Left lung (tissue), 10 donors: ENCODE data around the gene JOSD1. TPM values are rescaled to one million over a fixed set of nuclear protein-coding genes. Genes with fewer than 3 reads are reported as not detected.

Experiments used
- ATAC-seq: fragments of 200-7000 bp; cut with Tn5 transposase; one replicate; pipeline ENCODE4 v1.9.1; 2020; ENCODE audit warnings: moderate library complexity
- DNase-seq, 4 donors: peaks; one replicate each; pipeline ENCODE4 v3.0.0-alpha.2; 2013 to 2020
- H3K27ac ChIP-seq, 2 donors: fragments of 200-600 bp; sonication (generic) in 1 of 2; one replicate each; pipeline versions ENCODE4 v1.5.0 to v1.8.0; 2020 to 2021
- H3K27me3 ChIP-seq, 2 donors: fragments of 200-600 bp; sonication (generic) in 1 of 2; one replicate each; pipeline versions ENCODE4 v1.5.0 to v1.8.0; 2020 to 2021
- H3K36me3 ChIP-seq, 2 donors: fragments of 200-600 bp; sonication (generic) in 1 of 2; one replicate each; pipeline versions ENCODE4 v1.5.0 to v1.8.0; 2020 to 2021
- H3K4me1 ChIP-seq, 2 donors: fragments of 200-600 bp; one replicate each; pipeline ENCODE4 v1.8.0; 2021
- H3K4me3 ChIP-seq, 2 donors: fragments of 200-600 bp; sonication (generic) in 1 of 2; one replicate each; pipeline versions ENCODE4 v1.5.0 to v1.8.0; 2020 to 2021; ENCODE audit warnings: mild to moderate bottlenecking in 1 of 2
- H3K9me3 ChIP-seq, 2 donors: fragments of 200-600 bp; sonication (generic) in 1 of 2; one replicate each; pipeline versions ENCODE4 v1.5.0 to v1.8.0; 2020 to 2021
- intact Hi-C, 2 donors: fragments of 100-400 bp; cut with DNase I; formaldehyde crosslinking; loops; one replicate each; pipeline versions ENCODE4 v1.11.2 to v1.14.2; 2022
- polyA plus RNA-seq, 6 donors: library from polyadenylated mRNA; unstranded; fragments of 120-200 nt; gene quantifications; one replicate each; pipeline ENCODE4 v1.2.1, GENCODE V29; 2013; ENCODE audit not compliant: insufficient read length in 6 of 6
- total RNA-seq, 2 donors: library from RNA; stranded (reverse); fragmentation: NEBNext Ultra II Directional; extraction: Animal tissue kit (Norgen Biotek cat#: 25700); gene quantifications; one replicate each; pipeline ENCODE4 v1.2.1, GENCODE V29; 2021
- TF ChIP-seq, protein P1 (sequence below), 2 donors: fragments of 200-600 bp; sonication (generic) in 1 of 2; IDR thresholded peaks; one replicate each; pipeline versions ENCODE4 v1.5.0 to v1.8.0; 2021; ENCODE audit warnings: antibody characterized with exemption in 2 of 2
- donor health status: DM: no; HTN: yes; CAD: no.
- donor health status: DM: no; HTN: no; CAD: no.

Gene JOSD1
- total and polyA plus RNA-seq, 8 donors, result 46.2 to 57.3 (median 50.4) TPM

DNA sequence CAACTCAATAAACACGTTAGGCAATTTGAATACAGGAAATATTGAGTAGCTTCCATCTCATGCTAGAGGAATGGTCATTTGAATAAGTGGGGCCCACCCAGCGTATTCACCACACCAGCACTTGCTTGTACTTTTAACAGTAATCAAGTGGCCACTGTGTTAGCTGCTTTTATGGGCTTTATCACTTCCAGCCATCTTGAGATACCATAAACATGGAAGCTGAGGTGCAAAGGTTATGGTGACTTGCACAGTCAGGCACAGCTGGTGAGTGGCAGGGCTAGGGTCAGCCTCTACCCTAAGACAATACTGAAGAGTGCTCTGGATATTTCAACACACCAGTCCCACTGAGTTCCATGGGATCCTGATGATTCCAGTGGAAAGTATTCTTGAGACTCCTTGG is 6.7 kb downstream of the JOSD1 start:
- H3K9me3 ChIP-seq, result no peaks in the 10 kb centered on the region
- H3K4me1 ChIP-seq, result peaks cover 32 to 49% of the 10 kb centered on the region in 2 donors
- no peak overlapping the region for H3K4me3 ChIP-seq
- H3K27me3 ChIP-seq, result no peaks in the 10 kb centered on the region
- intact Hi-C loops, result no loop called here
- TF ChIP-seq, protein P1, sequence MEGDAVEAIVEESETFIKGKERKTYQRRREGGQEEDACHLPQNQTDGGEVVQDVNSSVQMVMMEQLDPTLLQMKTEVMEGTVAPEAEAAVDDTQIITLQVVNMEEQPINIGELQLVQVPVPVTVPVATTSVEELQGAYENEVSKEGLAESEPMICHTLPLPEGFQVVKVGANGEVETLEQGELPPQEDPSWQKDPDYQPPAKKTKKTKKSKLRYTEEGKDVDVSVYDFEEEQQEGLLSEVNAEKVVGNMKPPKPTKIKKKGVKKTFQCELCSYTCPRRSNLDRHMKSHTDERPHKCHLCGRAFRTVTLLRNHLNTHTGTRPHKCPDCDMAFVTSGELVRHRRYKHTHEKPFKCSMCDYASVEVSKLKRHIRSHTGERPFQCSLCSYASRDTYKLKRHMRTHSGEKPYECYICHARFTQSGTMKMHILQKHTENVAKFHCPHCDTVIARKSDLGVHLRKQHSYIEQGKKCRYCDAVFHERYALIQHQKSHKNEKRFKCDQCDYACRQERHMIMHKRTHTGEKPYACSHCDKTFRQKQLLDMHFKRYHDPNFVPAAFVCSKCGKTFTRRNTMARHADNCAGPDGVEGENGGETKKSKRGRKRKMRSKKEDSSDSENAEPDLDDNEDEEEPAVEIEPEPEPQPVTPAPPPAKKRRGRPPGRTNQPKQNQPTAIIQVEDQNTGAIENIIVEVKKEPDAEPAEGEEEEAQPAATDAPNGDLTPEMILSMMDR (IDR thresholded peaks at IDR 0.05), result no peak
- ATAC-seq (no peak), DNase-seq (no peak)
- peak overlapping the region in 1 of 2 donors; percentile 96 for H3K27ac ChIP-seq
- H3K36me3 ChIP-seq, result peaks cover 0 to 47% of the 10 kb centered on the region in 2 donors

DNA sequence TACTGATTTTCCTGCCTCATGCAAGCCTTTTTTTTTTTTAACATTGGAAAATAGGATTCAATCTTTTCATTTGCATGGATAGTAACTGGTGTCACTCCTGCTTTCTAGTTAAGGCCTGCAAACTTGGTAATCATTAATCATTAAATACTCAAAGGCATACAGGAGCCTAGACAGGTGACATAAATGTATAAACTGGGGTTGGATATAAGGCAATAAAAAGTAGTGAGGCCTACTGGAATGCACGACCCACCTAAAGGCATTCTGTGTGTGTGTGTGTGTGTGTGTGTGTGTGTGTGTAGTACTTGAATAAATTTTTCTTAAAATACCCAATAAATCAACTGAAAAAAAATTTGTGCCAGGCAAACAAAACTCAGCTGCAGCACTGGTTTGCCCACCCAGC is 11.1 kb downstream of the JOSD1 start:
- Histone ChIP-seq H3K36me3 (peaks cover 0 to 83% of the 10 kb centered on the region in 2 donors), H3K9me3 (no peaks in the 10 kb centered on the region), H3K27me3 (no peaks in the 10 kb centered on the region), H3K27ac (no peak overlapping the region), H3K4me3 (no peak overlapping the region), H3K4me1 (peaks cover 0 to 5% of the 10 kb centered on the region in 2 donors)
- DNase-seq (no peak), ATAC-seq (no peak)
- TF ChIP-seq, protein P1 (IDR thresholded peaks at IDR 0.05), result no peak
- intact Hi-C loops, result no loop called here

DNA sequence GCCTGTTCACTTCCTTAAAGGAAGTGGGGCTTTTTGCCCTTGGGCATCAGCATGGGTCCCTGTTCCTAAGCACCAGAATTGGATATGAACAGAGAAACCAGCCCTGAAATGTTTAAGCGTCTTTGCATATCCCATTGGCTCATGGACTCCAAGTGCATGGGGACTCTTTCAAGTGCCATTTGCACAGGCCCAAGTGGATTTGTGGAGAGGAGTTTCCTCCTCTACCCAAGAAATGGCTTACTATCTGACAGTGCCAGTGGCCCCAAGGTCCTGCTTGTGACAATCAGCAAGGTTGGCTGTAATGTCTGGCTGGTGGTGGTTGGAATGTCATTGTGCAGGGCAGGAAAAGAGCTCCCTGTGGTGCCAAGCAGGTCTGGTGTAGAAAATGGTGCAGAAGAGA is 15.0 kb downstream of the JOSD1 start:
- no peak for DNase-seq
- no peak for ATAC-seq
- Histone ChIP-seq H3K4me3 (no peak overlapping the region), H3K4me1 (peaks cover 8 to 17% of the 10 kb centered on the region in 2 donors), H3K36me3 (peaks cover 0 to 72% of the 10 kb centered on the region in 2 donors), H3K27me3 (no peaks in the 10 kb centered on the region), H3K27ac (no peak overlapping the region), H3K9me3 (no peaks in the 10 kb centered on the region)
- TF ChIP-seq, protein P1 (IDR thresholded peaks at IDR 0.05), result no peak
- intact Hi-C loops, result no loop called here

DNA sequence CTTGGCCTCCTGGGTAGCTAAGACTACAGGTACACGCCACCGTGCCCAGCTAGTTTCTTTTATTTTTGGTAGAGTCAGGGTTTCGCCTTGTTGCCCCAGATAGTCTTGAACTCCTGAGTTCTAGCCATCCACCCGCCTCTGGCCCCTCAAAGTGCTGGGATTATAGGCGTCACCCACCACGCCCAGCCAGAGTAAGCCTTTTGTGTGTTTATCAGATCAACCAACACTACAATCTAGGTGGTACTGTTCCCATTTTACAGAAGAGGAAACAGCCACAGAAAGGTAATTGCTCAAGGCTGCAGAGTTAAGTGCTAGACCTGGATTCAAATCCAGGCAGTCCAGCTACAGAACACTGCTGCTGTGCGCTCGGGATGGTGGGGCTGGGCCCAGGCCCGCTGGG is 15.8 kb downstream of the JOSD1 start:
- peaks cover 0 to 64% of the 10 kb centered on the region in 2 donors for H3K36me3 ChIP-seq
- TF ChIP-seq, protein P1 (IDR thresholded peaks at IDR 0.05), result no peak
- no peak overlapping the region for H3K4me3 ChIP-seq
- no peaks in the 10 kb centered on the region for H3K9me3 ChIP-seq
- intact Hi-C loops, result no loop called here
- ATAC-seq (no peak), DNase-seq (no peak)
- no peaks in the 10 kb centered on the region for H3K27me3 ChIP-seq
- peaks cover 8 to 17% of the 10 kb centered on the region in 2 donors for H3K4me1 ChIP-seq
- H3K27ac ChIP-seq, result no peak overlapping the region

DNA sequence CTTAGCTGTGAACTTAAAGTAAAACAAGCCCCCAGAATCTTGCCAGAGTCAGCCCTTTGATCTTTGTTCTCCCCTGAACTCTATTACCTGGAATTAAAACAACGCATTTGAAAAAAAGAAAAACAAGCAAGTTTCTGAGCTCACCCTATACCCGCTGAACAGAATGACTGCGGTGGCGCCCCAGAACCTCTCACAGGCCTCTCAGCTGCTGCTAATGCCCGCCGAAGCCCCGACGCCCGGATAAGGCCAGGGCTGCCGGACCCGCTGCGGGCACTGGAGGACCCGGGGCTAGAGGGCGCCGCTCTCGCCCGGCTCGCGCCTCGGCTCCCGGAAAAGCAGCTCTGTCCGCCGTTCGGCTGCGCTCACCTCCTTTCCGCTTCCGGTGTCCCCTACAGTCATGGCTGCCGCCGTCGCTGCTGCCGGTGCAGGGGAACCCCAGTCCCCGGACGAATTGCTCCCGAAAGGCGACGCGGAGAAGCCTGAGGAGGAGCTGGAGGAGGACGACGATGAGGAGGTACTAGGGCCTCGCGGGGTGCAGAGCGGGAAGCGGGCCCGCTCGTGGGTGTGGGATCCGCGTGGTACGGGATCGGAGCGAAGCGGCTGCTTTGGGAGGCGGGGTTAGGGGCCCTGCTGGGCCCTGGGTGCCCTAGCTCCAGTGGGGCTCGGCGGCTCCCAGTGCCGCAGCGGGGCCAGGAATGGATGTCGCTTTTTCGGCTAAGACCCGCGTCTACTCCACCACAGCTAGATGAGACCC is 19.0 kb downstream of the JOSD1 start, which contains the start of gene TOMM22:
Gene TOMM22 (plus strand): TSS at position 376 of the 754 bp plus-strand sequence. CDS start 22 bp downstream, at position 398.
- no peaks in the 10 kb centered on the region for H3K27me3 ChIP-seq
- peaks cover 8 to 17% of the 10 kb centered on the region in 2 donors for H3K4me1 ChIP-seq
- H3K9me3 ChIP-seq, result no peaks in the 10 kb centered on the region
- TF ChIP-seq, protein P1 (IDR thresholded peaks at IDR 0.05), result peak; percentile 36
- peak within 1 kb of the TSS; percentile 81 to 100 for H3K4me3 ChIP-seq
- peak within 1 kb of the TSS; percentile 51 to 72 for H3K27ac ChIP-seq
- intact Hi-C loops, result no loop called here
- H3K36me3 ChIP-seq, result peaks cover 0 to 36% of the 10 kb centered on the region in 2 donors
- ATAC-seq (peak; percentile 99), DNase-seq (peak; percentile 81 to 99 (median 90))
